MM.1S (cell line): ENCODE data around the gene GDAP2.

Experiments used
- DNase-seq: peaks from one replicate; pipeline ENCODE4 v3.0.0-alpha.2; 2015
- H2AFZ ChIP-seq: fragments of 300-600 bp; sonication (generic); 2 replicates; pipeline ENCODE4 v1.6.0; 2016; ENCODE audit warnings: antibody characterized with exemption, low read length
- H3F3A ChIP-seq: fragments of 300-600 bp; sonication (generic); 2 replicates; pipeline ENCODE4 v1.6.1; 2016; ENCODE audit warnings: mild to moderate bottlenecking, antibody characterized with exemption, low read length, moderate library complexity, mixed read lengths; ENCODE audit not compliant: insufficient read depth
- H3K27ac ChIP-seq: fragments of 300-600 bp; sonication (generic); 2 replicates; pipeline ENCODE4 v1.5.1; 2016; ENCODE audit warnings: mild to moderate bottlenecking, low read length
- H3K27me3 ChIP-seq: fragments of 300-600 bp; sonication (generic); replicated peaks from 2 replicates; pipeline ENCODE4 v1.6.0; 2016; ENCODE audit warnings: low read length; ENCODE audit not compliant: insufficient read depth
- H3K36me3 ChIP-seq: fragments of 300-600 bp; sonication (generic); replicated peaks from 2 replicates; pipeline ENCODE4 v1.6.1; 2016; ENCODE audit warnings: mild to moderate bottlenecking, low read length, mixed read lengths; ENCODE audit not compliant: insufficient read depth
- H3K4me1 ChIP-seq: fragments of 300-600 bp; sonication (generic); 2 replicates; pipeline ENCODE4 v1.6.1; 2016; ENCODE audit warnings: low read length, mixed read lengths
- H3K4me2 ChIP-seq: fragments of 300-600 bp; sonication (generic); 2 replicates; pipeline ENCODE4 v1.6.0; 2016; ENCODE audit warnings: low read depth, low read length
- H3K4me3 ChIP-seq: fragments of 300-600 bp; sonication (generic); 2 replicates; pipeline ENCODE4 v1.5.1; 2016; ENCODE audit warnings: low read length, mixed read lengths
- H3K79me2 ChIP-seq: fragments of 300-600 bp; sonication (generic); 2 replicates; pipeline ENCODE4 v1.6.1; 2016; ENCODE audit warnings: mixed run types, low read length, mixed read lengths
- H3K9ac ChIP-seq: fragments of 300-600 bp; sonication (generic); 2 replicates; pipeline ENCODE4 v1.6.1; 2016; ENCODE audit warnings: low read length, mixed read lengths
- H3K9me2 ChIP-seq: fragments of 300-600 bp; sonication (generic); replicated peaks from 2 replicates; pipeline ENCODE4 v1.6.1; 2016; ENCODE audit warnings: mild to moderate bottlenecking, low read length, mixed read lengths; ENCODE audit not compliant: insufficient read depth
- H3K9me3 ChIP-seq: fragments of 300-600 bp; sonication (generic); replicated peaks from 2 replicates; pipeline ENCODE4 v1.6.1; 2016; ENCODE audit warnings: mild to moderate bottlenecking, low read length, mixed read lengths; ENCODE audit not compliant: insufficient read depth
- H4K20me1 ChIP-seq: fragments of 300-600 bp; sonication (generic); 2 replicates; pipeline ENCODE4 v1.6.1; 2016; ENCODE audit warnings: mild to moderate bottlenecking, low read length, moderate library complexity, mixed read lengths; ENCODE audit not compliant: insufficient read depth
- EZH2 ChIP-seq: fragments of 300-600 bp; sonication (generic); optimal IDR thresholded peaks from 2 replicates; pipeline ENCODE3; 2017; ENCODE audit warnings: low read depth, mild to moderate bottlenecking, antibody characterized with exemption, low read length, mixed read lengths
- EZH2phosphoT487 ChIP-seq: fragments of 300-600 bp; sonication (generic); IDR thresholded peaks from 2 replicates; pipeline ENCODE4 v1.6.1; 2018; ENCODE audit warnings: antibody characterized with exemption, low read length
- TF ChIP-seq, protein P1 (sequence below): fragments of 300-600 bp; sonication (generic); IDR thresholded peaks from 2 replicates; pipeline ENCODE4 v1.5.1; 2016; ENCODE audit warnings: antibody characterized with exemption, low read length, mixed read lengths

GDAP2 gene

DNA sequence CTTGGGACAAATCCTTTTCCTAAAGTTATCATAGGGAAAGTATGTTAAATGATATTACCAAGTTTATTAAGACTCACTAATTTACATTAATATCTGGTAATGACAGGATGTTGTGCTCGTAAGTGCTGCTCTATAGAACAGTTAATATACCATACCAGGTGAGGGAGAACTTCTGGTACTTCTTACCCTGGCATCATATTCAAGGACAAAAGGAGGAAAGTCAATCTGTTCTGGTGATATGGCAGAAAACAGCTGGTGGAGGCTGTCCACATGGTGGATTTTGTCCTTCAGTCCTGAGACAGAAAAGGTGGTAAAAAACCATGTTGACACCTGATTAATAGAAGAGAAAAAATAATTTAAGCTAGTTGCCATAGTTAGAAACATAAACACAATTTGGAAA is 51.6 kb downstream of the GDAP2 start:
- H3K4me2 ChIP-seq, result no peak overlapping the region
- H3K79me2 ChIP-seq, result no peaks in the 10 kb centered on the region
- no peaks in the 10 kb centered on the region for H3K9me3 ChIP-seq
- H2AFZ ChIP-seq, result no peak overlapping the region
- TF ChIP-seq, protein P1, sequence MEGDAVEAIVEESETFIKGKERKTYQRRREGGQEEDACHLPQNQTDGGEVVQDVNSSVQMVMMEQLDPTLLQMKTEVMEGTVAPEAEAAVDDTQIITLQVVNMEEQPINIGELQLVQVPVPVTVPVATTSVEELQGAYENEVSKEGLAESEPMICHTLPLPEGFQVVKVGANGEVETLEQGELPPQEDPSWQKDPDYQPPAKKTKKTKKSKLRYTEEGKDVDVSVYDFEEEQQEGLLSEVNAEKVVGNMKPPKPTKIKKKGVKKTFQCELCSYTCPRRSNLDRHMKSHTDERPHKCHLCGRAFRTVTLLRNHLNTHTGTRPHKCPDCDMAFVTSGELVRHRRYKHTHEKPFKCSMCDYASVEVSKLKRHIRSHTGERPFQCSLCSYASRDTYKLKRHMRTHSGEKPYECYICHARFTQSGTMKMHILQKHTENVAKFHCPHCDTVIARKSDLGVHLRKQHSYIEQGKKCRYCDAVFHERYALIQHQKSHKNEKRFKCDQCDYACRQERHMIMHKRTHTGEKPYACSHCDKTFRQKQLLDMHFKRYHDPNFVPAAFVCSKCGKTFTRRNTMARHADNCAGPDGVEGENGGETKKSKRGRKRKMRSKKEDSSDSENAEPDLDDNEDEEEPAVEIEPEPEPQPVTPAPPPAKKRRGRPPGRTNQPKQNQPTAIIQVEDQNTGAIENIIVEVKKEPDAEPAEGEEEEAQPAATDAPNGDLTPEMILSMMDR, result no peak
- no peak for TF ChIP-seq EZH2phosphoT487
- TF ChIP-seq EZH2, result no peak
- H3K36me3 ChIP-seq, result no peaks in the 10 kb centered on the region; the same call in 1 of the 2 replicates
- H3K4me3 ChIP-seq, result no peak overlapping the region
- H3K27me3 ChIP-seq, result no peaks in the 10 kb centered on the region
- H3K27ac ChIP-seq, result no peak overlapping the region
- no peaks in the 10 kb centered on the region for H4K20me1 ChIP-seq
- H3K4me1 ChIP-seq, result no peaks in the 10 kb centered on the region
- no peak for DNase-seq
- no peak overlapping the region for H3K9ac ChIP-seq
- no peaks in the 10 kb centered on the region for H3K9me2 ChIP-seq
- no peaks in the 10 kb centered on the region for H3F3A ChIP-seq

DNA sequence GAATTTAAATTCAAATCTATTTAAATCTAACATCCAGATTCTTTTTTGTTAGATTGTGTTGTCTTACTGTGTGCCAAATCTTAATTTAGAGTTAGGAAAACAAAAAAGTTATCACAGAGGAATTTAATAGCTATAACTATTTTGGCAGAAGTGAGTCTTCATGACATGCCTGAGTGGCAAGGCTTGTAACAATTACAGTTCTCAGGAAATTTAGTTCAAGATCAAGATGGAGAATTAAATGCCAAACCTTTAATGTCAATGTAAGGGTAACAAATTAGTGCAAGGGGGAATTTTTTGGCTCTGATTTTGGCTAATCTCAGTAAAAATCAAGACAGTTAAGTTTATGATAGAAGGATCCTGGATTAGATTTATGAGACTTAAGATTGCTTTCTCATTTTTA is 58.4 kb downstream of the GDAP2 start:
- H3K4me3 ChIP-seq, result no peak overlapping the region
- H3K9ac ChIP-seq, result no peak overlapping the region
- H3K9me3 ChIP-seq, result no peaks in the 10 kb centered on the region
- no peaks in the 10 kb centered on the region for H3K4me1 ChIP-seq
- no peaks in the 10 kb centered on the region for H3F3A ChIP-seq
- no peak overlapping the region for H3K4me2 ChIP-seq
- H3K9me2 ChIP-seq, result no peaks in the 10 kb centered on the region
- H3K27ac ChIP-seq, result no peak overlapping the region
- H4K20me1 ChIP-seq, result no peaks in the 10 kb centered on the region
- no peaks in the 10 kb centered on the region for H3K36me3 ChIP-seq
- no peak overlapping the region for H2AFZ ChIP-seq
- no peaks in the 10 kb centered on the region for H3K79me2 ChIP-seq
- TF ChIP-seq EZH2phosphoT487 (no peak), EZH2 (no peak)
- TF ChIP-seq, protein P1, result no peak
- no peak for DNase-seq
- no peaks in the 10 kb centered on the region for H3K27me3 ChIP-seq

DNA sequence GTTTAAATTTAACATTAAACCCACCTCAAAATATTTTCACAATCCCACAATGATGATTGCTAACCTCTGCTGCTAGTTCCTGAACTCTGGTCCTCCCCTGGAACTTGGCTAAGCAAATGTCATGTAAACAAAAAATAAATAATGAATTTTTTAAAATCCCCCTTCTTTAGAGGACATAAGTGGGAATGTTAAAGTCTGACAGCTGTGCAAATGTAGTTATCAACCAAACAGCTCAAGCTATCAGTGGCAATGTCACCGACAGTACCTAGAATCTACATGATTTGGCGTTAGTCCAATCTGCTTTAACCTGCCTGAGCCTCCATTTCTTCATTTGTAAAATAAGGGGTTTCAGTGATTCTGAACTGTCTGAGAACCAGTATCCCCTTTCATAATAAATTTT is 67.7 kb downstream of the GDAP2 start:
- no peak for TF ChIP-seq EZH2
- TF ChIP-seq, protein P1, result no peak
- no peak for TF ChIP-seq EZH2phosphoT487
- Histone ChIP-seq H3K9me3 (no peaks in the 10 kb centered on the region), H3K27ac (no peak overlapping the region), H4K20me1 (no peaks in the 10 kb centered on the region), H3K4me3 (no peak overlapping the region), H3K27me3 (no peaks in the 10 kb centered on the region), H3K9ac (no peak overlapping the region), H3K9me2 (no peaks in the 10 kb centered on the region), H2AFZ (no peak overlapping the region), H3K4me1 (no peaks in the 10 kb centered on the region), H3F3A (no peaks in the 10 kb centered on the region), H3K79me2 (no peaks in the 10 kb centered on the region), H3K36me3 (no peaks in the 10 kb centered on the region), H3K4me2 (no peak overlapping the region)
- no peak for DNase-seq
